ENCODE data around the gene ITPRIP. TPM values are rescaled to one million over a fixed set of nuclear protein-coding genes. Genes with fewer than 3 reads are reported as not detected.

The ITPRIP gene
- total RNA-seq, 1 donor from 2014 or later = 35.4 TPM

- peak overlapping the region; percentile 94 for H3K27ac ChIP-seq (replicated peaks)
- H3K4me1 ChIP-seq = peaks cover 66% of the 10 kb centered on the region
- no peaks in the 10 kb centered on the region for H3K9me3 ChIP-seq (replicated peaks)
- peak; percentile 26 for DNase-seq
- H3K4me3 ChIP-seq = no peak overlapping the region
- no peaks in the 10 kb centered on the region for H3K27me3 ChIP-seq (ENCODE audit: low read depth)
- no peaks in the 10 kb centered on the region for H3K36me3 ChIP-seq
- TF ChIP-seq CTCF (IDR thresholded peaks at IDR 0.05; ENCODE audit: borderline replicate concordance) = peak; percentile 46
- intact Hi-C loops (cut with micrococcal nuclease) = no loop called here
Measured at GRCh38 chr10:104297697-104298660, 40.3 kb downstream of the ITPRIP start.

GRCh38 chr10:104296687-104297436 is 41.4 kb downstream of the ITPRIP start:
- H3K4me3 ChIP-seq = no peak overlapping the region
- peaks cover 65% of the 10 kb centered on the region for H3K4me1 ChIP-seq
- no peaks in the 10 kb centered on the region for H3K36me3 ChIP-seq
- no peaks in the 10 kb centered on the region for H3K27me3 ChIP-seq (ENCODE audit: low read depth)
- no peak for DNase-seq
- H3K9me3 ChIP-seq (replicated peaks) = no peaks in the 10 kb centered on the region
- intact Hi-C loops (cut with micrococcal nuclease) = no loop called here
- no peak for TF ChIP-seq CTCF (IDR thresholded peaks at IDR 0.05; ENCODE audit: borderline replicate concordance)
- H3K27ac ChIP-seq (replicated peaks) = peak overlapping the region; percentile 94

GRCh38 chr10:104293781-104294321 is 44.4 kb downstream of the ITPRIP start:
- no peak for TF ChIP-seq CTCF (IDR thresholded peaks at IDR 0.05; ENCODE audit: borderline replicate concordance)
- Histone ChIP-seq H3K27ac (replicated peaks) (peak overlapping the region; percentile 39), H3K36me3 (no peaks in the 10 kb centered on the region), H3K9me3 (replicated peaks) (no peaks in the 10 kb centered on the region), H3K4me1 (peaks cover 42% of the 10 kb centered on the region), H3K4me3 (no peak overlapping the region), H3K27me3 (ENCODE audit: low read depth) (no peaks in the 10 kb centered on the region)
- DNase-seq = no peak
- intact Hi-C loops (cut with micrococcal nuclease) = loop anchor here (5.0 kb wide), 1 partner anchor 58 kb away; the partner anchor contains the start of gene CFAP58

GRCh38 chr10:104293011-104293410 is 45.3 kb downstream of the ITPRIP start:
- Histone ChIP-seq H3K4me3 (no peak overlapping the region), H3K36me3 (no peaks in the 10 kb centered on the region), H3K27ac (replicated peaks) (peak overlapping the region; percentile 39), H3K4me1 (peaks cover 33% of the 10 kb centered on the region), H3K27me3 (ENCODE audit: low read depth) (no peaks in the 10 kb centered on the region), H3K9me3 (replicated peaks) (no peaks in the 10 kb centered on the region)
- no peak for DNase-seq
- intact Hi-C loops (cut with micrococcal nuclease) = loop anchor here (5.0 kb wide), 1 partner anchor 59 kb away; the partner anchor contains the start of gene CFAP58
- TF ChIP-seq CTCF (IDR thresholded peaks at IDR 0.05; ENCODE audit: borderline replicate concordance) = no peak

- peak; percentile 100 for TF ChIP-seq CTCF (IDR thresholded peaks at IDR 0.05; ENCODE audit: borderline replicate concordance)
- Histone ChIP-seq H3K27me3 (ENCODE audit: low read depth) (no peaks in the 10 kb centered on the region), H3K4me1 (peaks cover 26% of the 10 kb centered on the region), H3K27ac (replicated peaks) (peak overlapping the region; percentile 13), H3K4me3 (no peak overlapping the region), H3K9me3 (replicated peaks) (no peaks in the 10 kb centered on the region), H3K36me3 (no peaks in the 10 kb centered on the region)
- DNase-seq = peak; percentile 91
- intact Hi-C loops (cut with micrococcal nuclease) = loop anchor here (5.0 kb wide), 1 partner anchor 61 kb away; the partner anchor contains the start of gene CFAP58
Measured at GRCh38 chr10:104291439-104291951, 46.8 kb downstream of the ITPRIP start.

Data from left ventricle myocardium inferior (tissue), 1 donor.